ENCODE measurements around the gene ELOF1.

Gene ELOF1

GRCh38 chr19:11534948-11535347 lies 24.1 kb downstream of the ELOF1 start:
- DNase-seq (ENCODE audit: low read depth), result no peak

GRCh38 chr19:11534538-11534937 lies 24.5 kb downstream of the ELOF1 start:
- DNase-seq (ENCODE audit: low read depth), result no peak

DNA sequence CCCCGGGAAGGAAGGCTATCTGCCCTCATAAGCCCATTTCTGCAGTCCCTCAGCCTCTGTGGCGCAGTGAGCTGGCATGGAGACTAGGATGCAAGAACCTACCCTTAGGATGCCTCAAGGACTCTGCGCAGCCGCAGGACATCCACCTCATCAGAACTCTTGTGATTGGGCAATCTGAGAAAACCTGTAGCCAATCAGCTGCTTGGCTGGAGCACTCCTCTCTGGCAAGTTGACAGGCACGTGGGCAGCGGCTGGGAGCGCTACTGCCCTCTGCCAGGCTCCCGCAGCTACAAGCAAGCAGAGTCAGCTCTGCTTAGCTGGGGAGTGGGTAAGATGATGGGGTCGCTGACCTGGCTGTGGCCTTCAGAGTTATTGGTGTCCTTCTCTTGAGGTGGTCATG lies 28.6 kb downstream of the ELOF1 start:
- DNase-seq (ENCODE audit: low read depth), result no peak

GRCh38 chr19:11528551-11529341 lies 30.3 kb downstream of the ELOF1 start, which contains the start of gene ECSIT:
Gene ECSIT (minus strand): TSS chr19:11529134. CDS start chr19:11519170, 9,964 bp downstream.
- DNase-seq (ENCODE audit: low read depth), result peak; percentile 99

- no peak for DNase-seq (ENCODE audit: low read depth)
These were observed 39.9 kb downstream of the ELOF1 start for GRCh38 chr19:11519138-11519537.

- no peak for DNase-seq (ENCODE audit: low read depth)
These were observed 45.1 kb downstream of the ELOF1 start for GRCh38 chr19:11513946-11514345.

- DNase-seq (ENCODE audit: low read depth), result no peak
These were observed 48.6 kb downstream of the ELOF1 start for GRCh38 chr19:11510444-11510843.

DNA sequence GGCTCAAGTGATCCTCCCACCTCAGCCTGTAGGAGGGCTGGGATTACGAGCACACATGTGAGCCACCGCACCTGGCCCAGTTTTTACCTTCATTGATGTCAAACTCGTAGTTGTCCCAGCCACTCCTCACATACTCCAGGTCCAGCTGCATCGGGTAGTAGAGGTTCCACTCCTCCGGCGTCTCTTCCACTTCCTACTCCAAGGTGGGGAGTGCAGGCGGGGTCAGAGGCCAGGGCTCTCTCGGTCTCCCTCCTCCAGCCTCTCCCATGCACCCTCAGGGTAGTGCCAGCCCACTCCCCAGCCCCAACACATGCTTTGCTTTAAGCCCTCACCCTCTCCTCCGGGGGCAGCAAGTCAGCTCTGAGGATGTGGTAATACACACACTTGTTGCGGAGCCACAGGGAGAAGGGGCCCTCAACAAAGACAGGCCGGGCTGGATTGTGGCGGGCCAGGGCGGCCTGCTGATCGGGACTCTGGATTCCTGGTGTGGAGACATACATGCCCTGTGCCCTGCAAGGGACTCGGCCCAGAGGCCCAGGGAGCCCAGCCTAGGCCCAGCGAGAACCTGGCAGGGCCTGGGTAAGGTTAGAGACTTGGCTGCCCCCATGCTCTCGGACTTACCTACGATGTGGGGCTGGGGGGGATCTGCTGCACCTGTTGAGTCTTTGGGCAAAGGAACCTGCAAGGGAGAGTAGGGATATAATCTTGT lies 51.5 kb downstream of the ELOF1 start:
- no peak for DNase-seq (ENCODE audit: low read depth)

- no peak for DNase-seq (ENCODE audit: low read depth)
These were observed 52.1 kb downstream of the ELOF1 start for GRCh38 chr19:11506967-11507366.

GRCh38 chr19:11506101-11506555 lies 52.9 kb downstream of the ELOF1 start:
- no peak for DNase-seq (ENCODE audit: low read depth)

- peak; percentile 91 for DNase-seq (ENCODE audit: low read depth)
These were observed 53.4 kb downstream of the ELOF1 start, which contains the start of gene ZNF653 for GRCh38 chr19:11505504-11506100. Gene ZNF653 (minus strand): TSS chr19:11505839. CDS start chr19:11505786, 53 bp downstream.

GRCh38 chr19:11505032-11505503 lies 54.0 kb downstream of the ELOF1 start:
- peak; percentile 91 for DNase-seq (ENCODE audit: low read depth)

GRCh38 chr19:11504502-11505031 lies 54.5 kb downstream of the ELOF1 start:
- DNase-seq (ENCODE audit: low read depth), result no peak

Data from HS-5 (cell line).